H1 (cell line): Measurements from ENCODE around the gene ITGA3. TPM values are rescaled to one million over a fixed set of nuclear protein-coding genes. Genes with fewer than 3 reads are reported as not detected.
A peak's percentile ranks its signal among the peaks of the same experiment; 100 is the strongest.

Experiments
- CTCF ChIA-PET: fragments of 300-600 bp; sonication (Branson Sonifier 250); formaldehyde crosslinking; loops from one replicate; lab custom pipeline; 2021; ENCODE audit not compliant: partially characterized antibody; lab: Charles Lee
- POLR2A ChIA-PET: fragments of 300-600 bp; sonication (Branson Sonifier 250); formaldehyde crosslinking; loops from one replicate; lab custom pipeline; 2021; ENCODE audit warnings: inconsistent platforms; ENCODE audit not compliant: partially characterized antibody; lab: Charles Lee
- DNase-seq, 2 experiments: peaks; one replicate each; pipeline versions ENCODE4 v3.0.0 to v3.0.0-alpha.2; 2010 to 2022; ENCODE audit warnings: low spot score in 2 of 2, low read depth in 1 of 2, mixed read lengths in 1 of 2
- FAIRE-seq: peaks from 2 replicates; lab custom pipeline; 2011; peaks lifted over from hg19 to GRCh38; lab: Jason Lieb, UNC
- H2AFZ ChIP-seq: 2 replicates; pipeline ENCODE4 v1.8.1; 2012; ENCODE audit warnings: low read length, inconsistent platforms
- H2AK5ac ChIP-seq: 2 replicates; pipeline ENCODE4 v1.6.1; 2013; ENCODE audit warnings: low read depth, low read length
- H2BK120ac ChIP-seq: replicated peaks from 2 replicates; pipeline ENCODE3; 2013; ENCODE audit warnings: low read depth, low read length, inconsistent platforms
- H2BK12ac ChIP-seq: 2 replicates; pipeline ENCODE4 v1.6.1; 2013; ENCODE audit warnings: low read depth, low read length
- H2BK15ac ChIP-seq: 2 replicates; pipeline ENCODE4 v1.6.1; 2013; ENCODE audit warnings: low read length
- H2BK20ac ChIP-seq: 2 replicates; pipeline ENCODE4 v1.6.1; 2013; ENCODE audit warnings: low read length
- H2BK5ac ChIP-seq: 2 replicates; pipeline ENCODE4 v1.6.1; 2013; ENCODE audit warnings: low read depth, low read length
- H3K14ac ChIP-seq: 2 replicates; pipeline ENCODE4 v1.6.1; 2013; ENCODE audit warnings: inconsistent platforms; ENCODE audit not compliant: insufficient read length
- H3K18ac ChIP-seq: 2 replicates; pipeline ENCODE4 v1.6.1; 2013; ENCODE audit warnings: low read length; ENCODE audit errors: extremely low read depth
- H3K23ac ChIP-seq: 2 replicates; pipeline ENCODE4 v1.6.1; 2013; ENCODE audit warnings: inconsistent platforms; ENCODE audit not compliant: insufficient read length
- H3K23me2 ChIP-seq: 2 replicates; pipeline ENCODE4 v1.6.1; 2013; ENCODE audit warnings: low read depth, low read length
- H3K27ac ChIP-seq: 2 replicates; pipeline ENCODE4 v1.6.1; 2011; ENCODE audit warnings: low read depth, low read length, inconsistent platforms
- H3K27me3 ChIP-seq, 4 experiments: replicated peaks in 1 of 4; 1 replicate in 1 of 4; 2 replicates in 3 of 4; pipeline versions ENCODE4 v1.6.1 to v1.8.1; 2011 to 2013; ENCODE audit warnings: low read length in 3 of 4, mild to moderate bottlenecking in 3 of 4, inconsistent platforms in 2 of 4, mixed read lengths in 2 of 4, moderate library complexity in 1 of 4; ENCODE audit not compliant: control insufficient read depth in 3 of 4, insufficient read depth in 3 of 4; ENCODE audit errors: extremely low read depth in 1 of 4
- H3K36me3 ChIP-seq, 4 experiments: 2 replicates each; pipeline versions ENCODE4 v1.6.1 to v1.8.1; 2011 to 2013; ENCODE audit warnings: mild to moderate bottlenecking in 4 of 4, low read length in 3 of 4, moderate library complexity in 2 of 4, control low read depth in 1 of 4, inconsistent platforms in 1 of 4; ENCODE audit not compliant: insufficient read depth in 4 of 4, control insufficient read depth in 2 of 4
- H3K4ac ChIP-seq: replicated peaks from 2 replicates; pipeline ENCODE3; 2013; ENCODE audit warnings: low read length, low read depth, mixed read lengths, inconsistent platforms; ENCODE audit not compliant: insufficient read length
- H3K4me1 ChIP-seq, 4 experiments: replicated peaks in 1 of 4; 1 replicate in 1 of 4; 2 replicates in 3 of 4; pipeline versions ENCODE4 v1.6.1 to v1.8.1; 2011 to 2013; ENCODE audit warnings: low read length in 3 of 4, inconsistent platforms in 2 of 4, mixed read lengths in 1 of 4; ENCODE audit not compliant: insufficient read depth in 4 of 4, control insufficient read depth in 3 of 4
- H3K4me2 ChIP-seq, 2 experiments: 2 replicates each; pipeline versions ENCODE4 v1.6.1 to v1.8.1; 2011 to 2013; ENCODE audit warnings: low read depth in 2 of 2, low read length in 2 of 2, control low read depth in 1 of 2, inconsistent platforms in 1 of 2, mild to moderate bottlenecking in 1 of 2; ENCODE audit not compliant: insufficient read depth in 1 of 2
- H3K4me3 ChIP-seq, 4 experiments: fragments of 200-600, 300-600 bp in 1 of 4; sonication (generic), shearing (Covaris generic), sonication (Bioruptor Twin) in 1 of 4; 2 replicates each; pipeline versions ENCODE4 v1.5.1 to v1.8.1; 2011 to 2016; ENCODE audit warnings: low read length in 4 of 4, low read depth in 3 of 4, control low read depth in 2 of 4, inconsistent platforms in 2 of 4, mild to moderate bottlenecking in 2 of 4, mixed read lengths in 1 of 4, moderate library complexity in 1 of 4; ENCODE audit not compliant: insufficient read depth in 2 of 4; ENCODE audit errors: extremely low read depth in 1 of 4
- H3K56ac ChIP-seq: replicated peaks from 2 replicates; pipeline ENCODE3; 2013; ENCODE audit warnings: low read depth, mild to moderate bottlenecking, mixed read lengths, low read length, inconsistent platforms; ENCODE audit not compliant: insufficient read length
- H3K79me1 ChIP-seq: 2 replicates; pipeline ENCODE4 v1.6.1; 2013; ENCODE audit warnings: low read depth, low read length, control low read depth
- H3K79me2 ChIP-seq, 2 experiments: 2 replicates each; pipeline versions ENCODE4 v1.6.1 to v1.8.1; 2012 to 2013; ENCODE audit warnings: low read length in 2 of 2, mild to moderate bottlenecking in 2 of 2, inconsistent platforms in 1 of 2; ENCODE audit not compliant: insufficient read depth in 2 of 2, control insufficient read depth in 1 of 2
- H3K9ac ChIP-seq, 4 experiments: replicated peaks in 1 of 4; 1 replicate in 1 of 4; 2 replicates in 3 of 4; pipeline versions ENCODE4 v1.6.1 to v1.8.1; 2011 to 2013; ENCODE audit warnings: low read depth in 3 of 4, low read length in 3 of 4, control low read depth in 2 of 4, mild to moderate bottlenecking in 2 of 4, moderate library complexity in 2 of 4, inconsistent platforms in 1 of 4; ENCODE audit errors: extremely low read depth in 1 of 4
- H3K9me3 ChIP-seq, 2 experiments: 2 replicates each; pipeline versions ENCODE4 v1.6.1 to v1.8.1; 2012 to 2013; ENCODE audit warnings: mild to moderate bottlenecking in 2 of 2, moderate library complexity in 2 of 2, control low read depth in 1 of 2, inconsistent platforms in 1 of 2, low read depth in 1 of 2, low read length in 1 of 2, mixed read lengths in 1 of 2; ENCODE audit not compliant: insufficient read depth in 2 of 2
- H4K20me1 ChIP-seq, 2 experiments: replicated peaks in 1 of 2; 2 replicates each; pipeline versions ENCODE3 to v1.8.1; 2011 to 2013; ENCODE audit warnings: inconsistent platforms in 2 of 2, low read length in 2 of 2, mild to moderate bottlenecking in 1 of 2; ENCODE audit not compliant: insufficient read depth in 2 of 2, control insufficient read depth in 1 of 2
- H4K5ac ChIP-seq: 2 replicates; pipeline ENCODE4 v1.6.1; 2013; ENCODE audit warnings: low read length, low read depth, mixed read lengths, inconsistent platforms; ENCODE audit not compliant: insufficient read length
- H4K8ac ChIP-seq: 2 replicates; pipeline ENCODE4 v1.8.0; 2013; ENCODE audit warnings: mild to moderate bottlenecking, moderate library complexity, low read length, inconsistent platforms; ENCODE audit not compliant: insufficient read depth; ENCODE audit errors: extremely low read depth
- H4K91ac ChIP-seq: replicated peaks from 2 replicates; pipeline ENCODE3; 2013; ENCODE audit warnings: low read length, mixed read lengths, inconsistent platforms; ENCODE audit not compliant: insufficient read length
- RFX5 ChIP-seq: IDR thresholded peaks from 2 replicates; pipeline ENCODE4 v1.6.1; 2011; ENCODE audit warnings: low read depth, low read length, improper control_type of control experiment, borderline replicate concordance
- TEAD4 ChIP-seq: IDR thresholded peaks from 2 replicates; pipeline ENCODE4 v1.6.1; 2012; ENCODE audit warnings: low read depth, low read length, inconsistent platforms, mixed read lengths
- WGBS, 2 experiments: shearing (Covaris generic) in 1 of 2; methylation state at CpG; one replicate each; pipeline versions ENCODE4 v1.1.6 to v1.1.7; 2013 to 2015; ENCODE audit warnings: low lambda C conversion rate in 2 of 2, mixed read lengths in 2 of 2, inconsistent platforms in 1 of 2, low coverage in 1 of 2, missing lambda C conversion rate in 1 of 2; ENCODE audit not compliant: insufficient replicate concordance in 2 of 2, insufficient coverage in 1 of 2, insufficient read length in 1 of 2; ENCODE audit errors: extremely low coverage in 1 of 2, missing lambda C conversion rate in 1 of 2; 5-methylcytosine and 5-hydroxymethylcytosine counted together
- polyA plus RNA-seq, 7 experiments: library from polyadenylated mRNA; depleted of rRNA in 3 of 7; stranded (reverse) in 5 of 7; unstranded in 2 of 7; fragments of >200 nt in 5 of 7; fragments of 200-250 nt in 2 of 7; gene quantifications; 1 replicate in 5 of 7; 2 replicates in 1 of 7; 4 replicates in 1 of 7; pipeline versions ENCODE4 v1.2.1 to v1.2.3, GENCODE V29; 2011 to 2013; ENCODE audit warnings: missing spikeins in 2 of 7, mixed read lengths in 2 of 7
- total RNA-seq: library from RNA; stranded (reverse); fragmentation: NEBNext Ultra II Directional; extraction: Animal tissue kit (Norgen Biotek cat#: 25700); gene quantifications from 2 replicates; pipeline ENCODE4 v1.2.1, GENCODE V29; 2021
- TF ChIP-seq, protein P1 (sequence below), 3 experiments: IDR thresholded peaks; 1 replicate in 2 of 3; 2 replicates in 1 of 3; pipeline versions ENCODE4 v1.5.1 to v1.6.1; 2011; ENCODE audit warnings: low read length in 3 of 3, mild to moderate bottlenecking in 3 of 3, inconsistent platforms in 2 of 3, low read depth in 1 of 3, moderate library complexity in 1 of 3; ENCODE audit not compliant: insufficient read depth in 1 of 3; ENCODE audit errors: control extremely low read depth in 1 of 3

The ITGA3 gene
- total and polyA plus RNA-seq, 2 of the 8 experiments (the other 6 are each of a cell fraction or from before 2014, with no cell fraction given), result 24.0 to 24.2 TPM

- peak overlapping the region; percentile 83; the same call in 1 of the 2 replicates for H2AFZ ChIP-seq
- peak in 1 of 2 experiments; percentile 71 for DNase-seq
Measured at GRCh38 chr17:50027172-50027880, 28.6 kb upstream of the ITGA3 start.

More at GRCh38 chr17:50027172-50027880, 28.6 kb upstream of the ITGA3 start:
- H2BK5ac ChIP-seq, result no peak overlapping the region
- H3K23ac ChIP-seq, result no peak overlapping the region
- H3K4me2 ChIP-seq, result peak overlapping the region; percentile 4 to 31
- H4K8ac ChIP-seq, result peak overlapping the region; percentile 58; the same call in 1 of the 2 replicates
- H3K4me1 ChIP-seq, result peaks cover 0 to 20% (median 14%) of the 10 kb centered on the region in 4 experiments; a peak in 6 of 7 replicates
- peak overlapping the region in 1 of 4 experiments; percentile 35; a peak in 1 of 8 replicates for H3K4me3 ChIP-seq
- H4K20me1 ChIP-seq, result peaks cover 0 to 2% of the 10 kb centered on the region in 2 experiments
- no peak for FAIRE-seq
- 0 out of 7 replicates have a peak, but pooled peaks cover 0 to 5% (median 0%) of the 10 kb centered on the region in 4 experiments for H3K27me3 ChIP-seq
- H3K36me3 ChIP-seq, result no peaks in the 10 kb centered on the region
- H3K9me3 ChIP-seq, result peaks cover 5 to 18% of the 10 kb centered on the region in 2 experiments; a peak in 3 of 4 replicates
- H3K23me2 ChIP-seq, result no peaks in the 10 kb centered on the region; the same call in 1 of the 2 replicates
- no peaks in the 10 kb centered on the region for H3K79me1 ChIP-seq
- no peaks in the 10 kb centered on the region for H3K79me2 ChIP-seq
- H2BK20ac ChIP-seq, result peak overlapping the region; percentile 94
- no peak overlapping the region for H4K5ac ChIP-seq
- WGBS, 2 experiments, result 40% methylated on average over 22 of the region's 27 CpGs; no CpG with 5 or more reads in 1 of the 2 experiments
- peak overlapping the region; percentile 43; the same call in 1 of the 2 replicates for H3K18ac ChIP-seq
- H2BK120ac ChIP-seq, result no peak overlapping the region
- H2BK15ac ChIP-seq, result peak overlapping the region; percentile 76; the same call in 1 of the 2 replicates
- H4K91ac ChIP-seq, result peak overlapping the region; percentile 78
- H2AK5ac ChIP-seq, result 0 out of 2 replicates have a peak overlapping the region, but pooled peaks have one; percentile 29
- CTCF ChIA-PET, result interaction anchor here (0.6 to 9.1 kb wide), 25 partner anchors 9 to 439 kb away, joined by 3 to 158 read pairs (median 5); partner anchors contain the start of genes DLX3, ITGA3 and PDK2
- H3K27ac ChIP-seq, result no peak overlapping the region
- POLR2A ChIA-PET, result interaction anchor here (0.7 to 4.3 kb wide), 5 partner anchors 20 to 60 kb away, joined by 3 to 23 read pairs (median 3); partner anchors contain the start of gene ITGA3
- 0 out of 2 replicates have a peak, but pooled peaks have one; percentile 5 for TF ChIP-seq RFX5
- TF ChIP-seq, protein P1, sequence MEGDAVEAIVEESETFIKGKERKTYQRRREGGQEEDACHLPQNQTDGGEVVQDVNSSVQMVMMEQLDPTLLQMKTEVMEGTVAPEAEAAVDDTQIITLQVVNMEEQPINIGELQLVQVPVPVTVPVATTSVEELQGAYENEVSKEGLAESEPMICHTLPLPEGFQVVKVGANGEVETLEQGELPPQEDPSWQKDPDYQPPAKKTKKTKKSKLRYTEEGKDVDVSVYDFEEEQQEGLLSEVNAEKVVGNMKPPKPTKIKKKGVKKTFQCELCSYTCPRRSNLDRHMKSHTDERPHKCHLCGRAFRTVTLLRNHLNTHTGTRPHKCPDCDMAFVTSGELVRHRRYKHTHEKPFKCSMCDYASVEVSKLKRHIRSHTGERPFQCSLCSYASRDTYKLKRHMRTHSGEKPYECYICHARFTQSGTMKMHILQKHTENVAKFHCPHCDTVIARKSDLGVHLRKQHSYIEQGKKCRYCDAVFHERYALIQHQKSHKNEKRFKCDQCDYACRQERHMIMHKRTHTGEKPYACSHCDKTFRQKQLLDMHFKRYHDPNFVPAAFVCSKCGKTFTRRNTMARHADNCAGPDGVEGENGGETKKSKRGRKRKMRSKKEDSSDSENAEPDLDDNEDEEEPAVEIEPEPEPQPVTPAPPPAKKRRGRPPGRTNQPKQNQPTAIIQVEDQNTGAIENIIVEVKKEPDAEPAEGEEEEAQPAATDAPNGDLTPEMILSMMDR (IDR thresholded peaks at IDR 0.05; ENCODE audit: control extremely low read depth in 1 of 3, insufficient read depth in 1 of 3, low read depth in 1 of 3, low read length in 3 of 3), result peak in 2 of 3 experiments; percentile 30 to 31; a peak in 2 of 4 replicates
- no peak for TF ChIP-seq TEAD4
- no peak overlapping the region for H3K14ac ChIP-seq
- H3K4ac ChIP-seq, result no peak overlapping the region
- H3K56ac ChIP-seq, result no peak overlapping the region
- H2BK12ac ChIP-seq, result peak overlapping the region; percentile 68; the same call in 1 of the 2 replicates
- no peak overlapping the region for H3K9ac ChIP-seq
